Posterior cingulate gyrus (tissue), 11 donors: ENCODE data around the gene RCSD1.
"Not testable (repeated sequence)": the region's sequence is repeated elsewhere in the genome, so short reads cannot be mapped to it uniquely, and the experiment has no call there.

Source experiments
- DNase-seq, 10 donors: peaks; one replicate each; pipeline versions ENCODE4 v3.0.0 to v3.0.0-alpha.2; 2020 to 2021; ENCODE audit warnings: mixed read lengths in 3 of 10
- intact Hi-C: fragments of 100-400 bp; cut with DNase I; formaldehyde crosslinking; loops from one replicate; pipeline ENCODE4 v1.15.1; 2023

The RCSD1 gene

DNA sequence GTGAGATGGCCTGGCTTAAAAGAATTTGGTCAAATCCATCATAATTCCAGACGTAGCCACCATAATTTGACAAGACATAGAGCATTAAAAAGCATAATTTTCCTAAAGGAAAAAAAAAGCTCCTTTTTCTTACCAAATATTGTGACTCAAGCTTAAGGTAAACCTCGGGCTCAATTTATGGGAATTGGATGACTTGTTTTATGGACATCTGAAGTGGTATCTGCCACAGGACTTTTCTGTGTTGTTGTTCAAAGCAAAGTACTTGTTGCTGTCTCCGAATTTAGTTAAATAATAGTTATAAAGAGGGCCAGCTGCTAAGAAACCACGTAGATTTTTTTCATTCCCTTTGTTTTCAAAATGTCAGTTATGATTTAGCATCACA, 92.8 kb downstream of the RCSD1 start:
- intact Hi-C loops, result loop anchor here (5.0 kb wide), 1 partner anchor 214 kb away; the partner anchor contains the start of genes DCAF6 and MPC2
- DNase-seq, result no peak

DNA sequence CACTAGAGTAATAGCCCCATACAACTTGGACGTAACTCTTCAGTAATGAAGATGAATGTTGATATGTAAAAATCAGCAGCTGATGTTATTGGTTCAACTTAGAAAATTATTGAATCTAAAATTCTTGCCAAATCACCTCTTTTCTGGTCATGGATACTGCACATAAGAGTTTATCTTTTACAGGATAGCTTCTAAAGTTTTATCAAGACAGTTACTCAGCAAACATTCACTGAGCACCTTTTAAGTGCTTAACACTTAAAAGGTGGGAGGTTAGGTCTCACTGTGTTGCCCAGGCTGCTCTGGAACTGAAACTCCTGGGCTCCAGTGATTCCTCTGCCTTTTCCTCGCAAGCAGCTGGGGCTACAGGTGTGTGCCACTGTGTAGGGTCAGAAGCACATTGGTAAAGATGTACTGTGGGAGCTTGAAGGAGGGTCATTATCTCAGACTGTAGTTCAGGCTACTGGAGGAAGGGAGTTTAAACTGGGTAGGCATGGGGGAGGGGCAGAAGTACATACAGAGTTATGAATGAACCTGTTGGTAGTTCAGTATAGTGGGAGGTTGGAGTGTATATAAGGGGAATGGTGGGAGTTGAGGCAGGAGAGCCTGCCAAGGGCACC, 93.8 kb downstream of the RCSD1 start:
- DNase-seq, result no peak
- intact Hi-C loops, result loop anchor here (5.0 kb wide), 1 partner anchor 213 kb away; the partner anchor contains the start of genes DCAF6 and MPC2

DNA sequence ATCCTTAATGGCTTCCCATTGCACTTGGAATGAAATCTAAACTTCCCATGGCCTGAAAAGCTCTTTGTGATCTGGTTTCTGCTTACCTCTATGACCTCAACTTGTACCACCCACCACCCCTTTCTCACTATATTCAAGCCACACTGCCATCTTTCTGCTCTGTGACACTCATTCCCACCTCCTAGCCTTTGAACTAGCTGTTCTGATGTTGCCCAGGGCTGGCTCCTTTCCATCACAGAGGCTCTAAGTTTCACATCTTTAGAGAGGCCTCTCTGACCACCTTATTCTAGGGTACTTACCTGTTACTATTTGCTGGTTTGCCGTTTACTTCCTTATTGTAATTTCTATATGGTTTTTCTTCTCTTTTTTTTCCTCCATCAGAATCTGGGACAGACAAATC, 96.0 kb downstream of the RCSD1 start:
- intact Hi-C loops, result no loop called here
- DNase-seq, result no peak

DNA sequence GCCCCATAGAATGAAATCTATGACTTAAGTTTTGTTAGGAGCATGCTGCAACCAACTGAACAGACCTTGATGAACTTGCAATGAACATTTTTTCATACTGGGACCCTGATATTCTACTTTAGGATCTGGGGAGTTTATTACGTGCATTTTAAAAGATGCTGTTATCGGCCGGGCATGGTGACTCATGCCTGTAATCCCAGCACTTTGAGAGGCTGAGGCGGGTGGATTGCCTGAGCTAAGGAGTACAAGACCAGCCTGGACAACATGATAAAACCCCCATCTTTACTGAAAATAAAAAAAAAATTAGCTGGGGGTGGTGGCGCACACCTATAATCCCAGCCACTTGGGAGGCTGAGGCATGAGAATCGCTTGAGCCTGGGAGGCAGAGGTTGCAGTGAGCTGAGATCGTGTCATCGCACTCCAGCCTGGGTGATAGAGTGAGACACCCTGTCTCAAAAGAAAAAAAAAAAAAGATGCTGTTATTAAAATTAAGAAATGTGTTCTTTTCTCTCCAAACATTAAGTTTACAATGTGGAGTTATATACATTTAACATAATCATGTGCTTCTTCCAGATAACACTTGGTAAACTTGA, 98.9 kb downstream of the RCSD1 start:
- intact Hi-C loops, result no loop called here
- no peak for DNase-seq

DNA sequence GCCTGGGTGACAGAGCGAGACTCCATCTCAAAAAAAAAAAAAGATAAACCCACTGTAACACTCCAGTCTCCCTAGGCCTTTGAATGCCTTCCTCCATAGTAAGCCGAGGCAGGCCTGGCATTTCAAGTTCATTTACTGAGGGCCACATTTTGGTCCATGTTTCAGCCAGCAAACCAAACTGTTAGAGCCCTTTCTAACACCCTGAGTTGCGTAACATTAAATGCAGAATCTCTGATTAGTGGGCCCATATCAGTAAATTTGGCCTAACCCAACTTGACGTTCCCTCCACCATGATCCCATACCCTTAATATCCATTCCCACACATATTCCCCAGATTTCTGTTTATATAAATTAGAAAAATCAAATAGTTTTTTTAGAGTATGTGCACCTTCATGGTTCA, 104.2 kb downstream of the RCSD1 start:
- DNase-seq, result no peak
- intact Hi-C loops, result no loop called here

DNA sequence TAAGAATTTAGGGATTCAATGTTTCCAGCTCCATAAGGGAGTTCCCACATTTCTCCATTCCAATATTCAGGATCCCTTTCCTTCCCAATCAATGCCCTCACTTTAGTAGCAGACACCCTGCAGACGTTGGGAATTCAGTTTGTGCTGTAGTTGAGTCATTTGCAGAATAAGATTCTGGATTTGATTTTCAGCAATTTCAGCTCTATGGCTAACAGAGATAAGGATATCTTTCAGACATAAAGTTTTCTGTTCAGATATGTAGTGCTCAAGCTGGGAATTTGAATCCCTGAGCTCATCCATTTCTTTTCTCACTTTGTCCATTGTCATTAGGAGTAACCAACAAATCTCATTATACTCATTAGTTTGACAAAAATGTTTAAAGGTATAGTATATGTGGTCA, 104.8 kb downstream of the RCSD1 start:
- DNase-seq, result no peak
- intact Hi-C loops, result no loop called here

DNA sequence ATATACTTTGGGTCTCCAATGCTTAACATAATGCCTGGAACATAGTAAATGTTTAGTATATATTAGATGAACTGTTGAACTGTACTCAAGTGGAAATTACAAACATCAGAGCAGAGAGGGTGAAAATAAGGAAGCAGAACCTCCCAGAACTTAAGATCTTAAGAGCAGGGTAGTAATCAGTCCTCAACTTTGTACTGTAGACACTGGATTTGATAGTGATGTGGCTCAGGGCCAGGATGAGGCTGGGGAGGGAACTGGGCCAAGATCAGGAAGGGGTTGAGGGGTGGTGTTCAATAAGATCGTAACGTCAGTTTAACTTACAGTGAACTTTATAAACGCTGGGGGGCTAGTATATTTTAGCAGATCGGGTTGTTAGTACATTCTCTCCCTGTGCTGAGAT, 107.1 kb downstream of the RCSD1 start:
- DNase-seq, result no peak
- intact Hi-C loops, result no loop called here

DNA sequence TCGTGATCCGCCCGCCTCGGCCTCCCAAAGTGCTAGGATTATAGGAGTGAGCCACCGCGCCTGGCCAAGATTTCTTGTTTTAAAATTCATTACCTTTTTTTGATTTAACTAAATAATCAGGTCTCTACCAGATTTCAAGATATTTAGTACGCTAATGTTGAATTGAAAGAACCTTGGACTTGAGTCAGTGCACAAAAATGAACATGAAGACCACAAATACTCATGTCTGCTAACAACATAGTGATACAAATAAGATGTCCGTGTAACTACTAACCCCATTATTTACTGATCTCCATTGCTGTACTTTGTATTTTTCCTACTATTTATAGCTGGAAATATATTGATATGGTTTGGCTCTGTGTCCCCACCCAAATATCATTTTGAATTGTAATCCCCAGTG, 108.1 kb downstream of the RCSD1 start:
- no peak for DNase-seq
- intact Hi-C loops, result no loop called here

DNA sequence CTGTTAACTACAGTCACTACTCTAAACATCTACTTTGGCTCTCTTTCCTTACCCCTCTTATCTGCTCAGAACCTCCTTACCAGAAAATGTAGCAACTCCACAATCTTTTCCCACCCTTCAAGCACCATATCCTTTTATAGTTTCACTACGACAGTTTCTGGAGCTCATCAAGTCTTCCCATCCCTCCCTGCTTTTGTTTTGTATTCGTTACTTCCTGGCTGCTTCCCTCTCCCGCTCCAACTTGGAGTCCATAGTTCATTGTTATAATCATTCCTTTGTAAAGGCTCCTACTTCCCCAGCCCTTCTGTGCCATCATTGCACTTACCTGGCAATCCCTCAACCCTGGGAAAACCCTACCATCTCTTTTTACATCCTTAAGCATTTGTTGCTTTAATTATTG, 109.7 kb downstream of the RCSD1 start:
- DNase-seq, result no peak
- intact Hi-C loops, result no loop called here

DNA sequence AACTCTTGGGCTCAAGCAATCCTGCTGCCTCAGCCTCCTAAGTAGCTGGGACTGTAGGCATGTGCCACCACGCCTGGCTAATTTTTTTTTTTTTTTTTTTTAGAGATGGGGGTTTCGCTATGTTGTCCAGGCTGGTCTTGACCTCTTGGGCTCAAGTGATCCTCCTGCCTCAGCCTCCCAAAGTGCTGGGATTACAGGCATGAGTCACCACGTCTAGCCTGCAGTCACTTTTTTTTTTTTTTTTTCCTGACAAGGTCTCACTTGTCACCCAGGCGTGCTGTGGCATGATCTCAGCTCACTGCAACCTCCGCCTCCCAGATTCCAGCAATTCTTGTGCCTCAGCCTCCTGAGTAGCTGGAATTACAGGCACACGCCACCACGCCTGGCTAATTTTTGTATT, 111.1 kb downstream of the RCSD1 start:
- intact Hi-C loops, result not testable (repeated sequence)

DNA sequence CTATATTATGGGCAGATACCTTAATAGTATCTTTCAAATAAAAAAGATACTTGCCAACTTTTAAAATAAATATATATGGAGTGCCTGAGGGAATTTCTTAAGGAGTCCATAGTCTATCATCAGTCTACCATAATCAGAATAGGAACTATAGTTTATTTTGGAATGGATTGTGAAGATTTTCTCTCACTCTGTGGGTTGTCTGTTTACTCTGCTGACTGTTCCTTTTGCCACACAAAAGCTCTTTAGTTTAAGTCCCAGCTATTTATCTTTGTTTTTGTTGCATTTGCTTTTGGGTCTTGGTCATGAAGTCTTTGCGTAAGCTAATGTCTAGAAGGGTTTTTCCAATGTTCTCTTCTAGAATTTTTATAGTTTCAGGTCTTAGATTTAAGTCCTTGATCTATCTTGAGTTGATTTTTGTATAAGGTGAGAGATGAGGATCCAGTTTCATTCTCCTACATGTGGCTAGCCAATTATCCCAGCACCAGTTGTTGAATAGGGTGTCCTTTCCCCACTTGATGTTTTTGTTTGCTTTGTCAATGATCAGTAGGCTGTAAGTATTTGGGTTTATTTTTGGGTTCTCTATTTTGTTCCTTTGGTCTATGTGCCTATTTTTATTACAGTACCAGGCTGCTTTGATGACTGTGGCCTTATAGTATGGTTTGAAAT, 112.5 kb downstream of the RCSD1 start:
- DNase-seq, intact Hi-C loops: not testable (repeated sequence)

More for the DNA sequence above, 111.1 kb downstream of the RCSD1 start:
- not testable (repeated sequence) for DNase-seq

DNA sequence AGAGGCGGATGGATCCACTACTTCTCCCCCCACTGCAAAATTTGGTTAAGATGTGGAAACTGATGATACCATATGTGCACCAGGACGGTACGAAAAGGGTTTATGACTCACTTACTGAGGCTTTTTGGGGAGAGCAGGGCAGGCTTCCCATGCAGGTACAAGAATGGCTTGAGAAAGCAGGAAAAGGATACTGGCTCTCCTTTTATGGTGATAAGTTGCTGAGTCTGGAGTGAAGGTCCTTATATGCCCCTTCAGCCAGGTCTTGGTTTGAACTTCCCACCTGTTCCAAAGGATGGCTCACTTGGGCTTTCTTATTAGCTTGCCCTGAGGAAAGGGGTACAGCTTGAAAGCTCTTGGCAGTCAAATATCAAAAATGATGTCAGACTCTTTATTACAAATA, 114.9 kb downstream of the RCSD1 start:
- intact Hi-C loops, result no loop called here

DNA sequence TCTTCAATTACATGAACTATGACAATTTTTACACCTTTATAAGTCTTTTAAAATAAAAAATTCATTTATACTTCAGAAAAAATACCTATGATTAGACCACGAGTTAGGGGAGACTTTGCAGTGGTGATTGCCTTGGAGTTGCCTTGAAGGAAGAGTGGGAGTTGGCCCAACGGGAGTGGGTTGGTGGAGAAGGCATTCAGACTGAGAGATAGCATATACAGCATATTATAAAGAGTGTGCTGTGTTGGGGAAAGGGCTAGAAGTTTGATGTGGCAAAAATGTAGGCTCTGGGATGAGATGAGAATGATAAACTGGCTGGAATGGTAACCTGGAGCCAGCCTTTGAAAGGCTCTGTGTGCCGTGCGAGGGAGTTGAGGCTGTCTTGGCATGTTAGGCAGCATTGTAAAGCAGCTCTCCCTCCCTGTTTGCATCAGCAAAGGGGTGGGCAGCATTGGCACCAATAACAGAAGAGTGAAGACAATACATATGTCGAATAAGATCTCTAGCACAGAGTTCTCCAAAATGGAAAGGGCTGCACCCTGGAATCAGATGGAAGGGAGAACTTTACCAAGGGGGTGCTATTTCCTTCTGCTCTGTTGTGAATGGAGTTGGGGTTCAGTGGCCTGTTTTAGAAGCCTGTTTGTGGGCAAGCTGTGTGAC, 116.1 kb downstream of the RCSD1 start:
- intact Hi-C loops, result no loop called here

More for the DNA sequence above, 114.9 kb downstream of the RCSD1 start:
- DNase-seq, result no peak

DNA sequence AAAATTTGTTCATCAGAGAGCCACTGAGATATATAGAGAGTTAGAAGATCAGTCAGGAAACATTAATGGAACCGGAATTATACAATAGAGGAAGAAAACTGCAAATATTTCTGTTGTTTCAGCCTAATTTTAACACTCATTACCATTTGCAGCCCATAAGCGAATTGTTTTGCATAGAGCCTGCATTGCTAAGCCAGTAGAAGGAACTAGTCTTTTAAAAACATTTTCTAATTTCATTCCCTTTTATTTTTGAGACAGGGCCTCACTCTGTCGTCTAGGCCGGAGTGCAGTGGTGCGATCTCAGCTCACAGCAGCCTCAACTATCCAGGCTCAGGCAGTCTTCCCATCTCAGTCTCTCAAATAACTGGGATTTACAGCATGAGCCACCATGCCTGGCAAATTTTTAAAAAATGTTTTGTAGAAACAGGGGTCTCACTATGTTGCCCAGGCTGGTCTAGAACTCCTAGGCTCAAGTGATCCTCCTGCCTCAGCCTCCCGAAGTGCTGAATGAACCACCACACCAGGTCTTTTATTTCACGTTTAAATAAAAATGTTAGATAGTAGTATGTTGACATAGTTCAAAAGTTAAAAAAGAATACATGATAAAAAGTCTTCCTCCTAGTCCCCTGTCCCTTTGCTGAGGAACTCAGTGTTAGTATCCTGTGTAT, 117.1 kb downstream of the RCSD1 start:
- intact Hi-C loops, result no loop called here
- DNase-seq, result no peak

More for the DNA sequence above, 116.1 kb downstream of the RCSD1 start:
- DNase-seq, result no peak

DNA sequence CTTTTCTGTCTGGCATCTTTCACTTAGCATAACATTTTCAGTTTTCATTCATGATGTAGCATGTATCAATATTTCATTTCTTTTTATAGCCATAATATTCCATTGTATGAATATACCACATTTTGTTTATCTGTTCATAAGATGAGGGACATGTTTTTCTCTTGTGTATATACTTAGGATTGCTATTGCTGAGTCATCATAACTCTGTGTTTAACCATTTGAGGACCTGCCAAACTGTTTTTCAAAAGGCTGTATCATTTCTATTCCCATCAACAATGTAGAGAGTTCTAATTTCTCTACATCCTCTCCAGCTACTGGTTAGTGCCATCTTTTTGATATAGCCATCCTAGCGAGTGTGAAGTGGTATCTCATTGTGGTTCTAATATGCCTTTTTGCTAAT, 118.0 kb downstream of the RCSD1 start:
- DNase-seq, result no peak

DNA sequence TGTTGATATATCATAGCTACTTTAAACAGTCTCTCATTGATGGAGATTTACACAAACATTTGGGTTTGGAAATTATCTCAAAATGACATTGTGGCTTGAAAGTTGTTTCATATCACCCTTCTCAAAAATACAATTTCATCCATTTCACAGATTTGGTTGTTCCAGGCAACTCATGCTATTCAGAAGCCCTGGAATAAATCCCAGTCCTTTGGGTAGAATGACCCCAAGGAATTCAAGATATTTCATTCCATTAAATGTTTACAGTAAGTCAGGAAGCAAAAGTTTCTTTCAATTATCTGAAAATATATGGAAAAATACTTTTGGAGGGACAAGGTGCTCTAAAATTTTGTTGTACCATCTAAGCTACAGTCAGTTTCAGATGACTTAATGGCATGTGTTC, 118.9 kb downstream of the RCSD1 start:
- intact Hi-C loops, result no loop called here
- DNase-seq, result no peak

More for the DNA sequence above, 118.0 kb downstream of the RCSD1 start:
- intact Hi-C loops, result no loop called here

DNA sequence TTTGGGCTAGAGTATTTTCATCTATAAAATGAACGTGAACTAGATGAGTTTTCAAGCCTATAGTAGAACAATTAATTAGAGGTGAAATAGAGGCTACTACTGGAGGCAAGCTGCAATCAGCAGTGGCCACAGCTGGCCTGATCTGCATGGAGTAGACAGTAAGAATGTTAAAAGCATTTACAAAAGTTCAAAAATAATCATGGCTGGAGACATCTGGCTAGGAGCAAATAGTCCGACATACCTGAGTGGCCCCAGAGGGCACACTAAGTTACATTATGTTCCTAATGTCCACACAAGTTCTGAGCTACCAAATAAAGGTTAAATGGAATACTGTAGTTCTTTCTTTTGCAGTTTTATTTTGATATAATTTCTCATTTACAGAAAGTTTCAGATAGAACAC, 119.7 kb downstream of the RCSD1 start:
- intact Hi-C loops, result no loop called here
- DNase-seq, result no peak

DNA sequence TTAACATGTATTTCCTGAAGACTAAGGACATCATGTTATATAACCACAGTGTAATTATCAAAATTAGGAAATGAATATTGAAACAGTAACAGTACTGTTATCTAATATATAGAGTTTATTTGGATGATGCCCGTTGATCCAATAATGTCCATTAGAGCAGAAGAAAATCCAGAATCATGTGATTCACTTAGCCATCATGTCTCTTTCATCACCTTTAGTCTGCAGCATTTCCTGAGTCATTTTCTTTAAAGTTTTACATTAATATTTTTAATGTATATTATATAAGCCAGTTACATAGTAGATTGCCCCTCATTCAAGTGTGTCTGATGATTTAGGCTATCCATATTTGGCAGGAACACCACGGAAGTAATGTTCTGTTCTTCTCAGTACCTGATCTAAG, 120.6 kb downstream of the RCSD1 start:
- DNase-seq, result no peak
- intact Hi-C loops, result no loop called here

DNA sequence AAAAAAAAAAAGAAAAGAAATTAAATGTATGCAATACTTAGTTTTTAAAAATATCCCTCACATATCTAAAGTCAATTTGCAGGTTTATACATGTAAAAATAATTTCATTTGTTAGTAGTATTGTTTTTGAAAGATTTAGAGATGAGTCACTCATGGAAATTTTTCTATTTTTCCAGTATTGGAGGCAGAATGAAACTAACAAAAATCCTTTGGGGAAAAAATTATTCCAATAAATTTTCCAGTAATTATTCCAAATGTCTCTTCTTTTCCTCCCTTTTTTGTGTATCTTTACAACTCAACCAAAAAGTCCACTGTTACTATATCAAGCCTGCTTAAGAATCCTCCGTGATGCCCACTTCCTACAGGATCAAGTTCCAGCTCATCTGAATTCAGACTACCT, 121.6 kb downstream of the RCSD1 start:
- intact Hi-C loops, result no loop called here
- DNase-seq, result no peak

DNA sequence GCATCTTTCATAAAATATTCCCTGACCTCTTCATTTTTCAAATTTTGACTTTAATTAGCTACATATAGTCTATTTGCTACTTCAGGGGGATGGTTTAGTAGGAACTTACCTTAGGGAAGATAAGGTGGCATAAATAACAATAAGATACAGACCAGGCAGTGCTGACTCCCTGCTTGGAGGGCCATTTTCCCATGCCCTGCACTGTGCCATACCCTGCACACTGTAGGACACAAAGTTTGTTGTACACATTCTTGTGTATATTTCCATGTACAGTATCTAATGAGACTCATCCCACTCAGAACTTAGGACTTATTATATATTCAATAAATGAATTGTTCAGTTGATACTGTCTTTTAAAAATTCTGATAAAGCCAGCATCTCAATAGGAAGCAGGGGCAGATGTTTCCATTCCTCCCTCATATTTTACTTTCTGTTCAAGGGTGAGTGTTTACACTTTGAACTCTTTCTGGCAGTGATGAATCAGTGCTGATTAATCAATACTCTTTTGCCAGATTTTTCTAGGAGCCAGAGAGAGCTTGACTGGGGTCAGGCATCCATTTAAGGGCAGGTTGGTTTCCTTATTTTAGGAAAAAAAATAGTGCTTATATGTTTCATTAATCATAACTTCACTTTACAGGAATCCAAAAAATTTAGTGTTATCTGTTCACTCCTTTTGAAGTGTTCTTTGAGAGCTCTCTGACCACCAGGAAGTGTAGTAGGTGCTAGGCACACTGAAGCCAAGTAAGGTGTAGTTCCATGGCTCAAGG, 122.4 kb downstream of the RCSD1 start:
- DNase-seq, result no peak
- intact Hi-C loops, result no loop called here
